Testis (tissue), 3 donors: ENCODE measurements around the gene HS3ST3A1. TPM values are rescaled to one million over a fixed set of nuclear protein-coding genes. Genes with fewer than 3 reads are reported as not detected.
A peak's percentile ranks its signal among the peaks of the same experiment; 100 is the strongest.
"Not testable (repeated sequence)": the region's sequence is repeated elsewhere in the genome, so short reads cannot be mapped to it uniquely, and the experiment has no call there.

ENCODE experiments used
- DNase-seq: peaks from one replicate; pipeline ENCODE4 v3.0.0-alpha.2; 2019
- H3K27ac ChIP-seq, 2 donors: fragments of 200-600 bp; sonication (generic); one replicate each; pipeline ENCODE4 v1.5.1; 2019
- H3K27me3 ChIP-seq: fragments of 200-600 bp; sonication (generic); one replicate; pipeline ENCODE4 v1.5.1; 2019
- H3K36me3 ChIP-seq: fragments of 200-600 bp; sonication (generic); one replicate; pipeline ENCODE4 v1.5.1; 2017; ENCODE audit warnings: low read depth; ENCODE audit errors: missing control alignments
- H3K4me1 ChIP-seq: fragments of 200-600 bp; sonication (generic); one replicate; pipeline ENCODE4 v1.5.1; 2019
- H3K4me3 ChIP-seq, 2 donors: fragments of 200-600 bp; sonication (generic); one replicate each; pipeline ENCODE4 v1.5.1; 2017 to 2019
- H3K9me3 ChIP-seq: fragments of 200-600 bp; sonication (generic); one replicate; pipeline ENCODE4 v1.5.1; 2017
- CTCF ChIP-seq, 3 experiments: fragments of 450-650 bp in 2 of 3; fragments of 200-600 bp in 1 of 3; sonication (generic) in 1 of 3; IDR thresholded peaks; one replicate each; pipeline ENCODE4 v1.5.1; 2016 to 2019; ENCODE audit warnings: antibody characterized with exemption in 3 of 3, mild to moderate bottlenecking in 2 of 3, moderate library complexity in 1 of 3
- POLR2A ChIP-seq: fragments of 450-650 bp; IDR thresholded peaks from one replicate; pipeline ENCODE4 v1.6.1; 2017; ENCODE audit warnings: antibody characterized with exemption, mild to moderate bottlenecking, moderate library complexity
- WGBS, 2 donors: methylation state at CpG; one replicate each; pipeline ENCODE4 v1.1.5; 2018; 5-methylcytosine and 5-hydroxymethylcytosine counted together
- intact Hi-C: fragments of 100-400 bp; cut with DNase I; formaldehyde crosslinking; loops from one replicate; pipeline ENCODE4 v1.15.1; 2023; ENCODE audit warnings: low total_unique reads
- polyA plus RNA-seq: library from polyadenylated mRNA; stranded (reverse); fragments of 350-450 nt; fragmentation: Illumina TruSeq; extraction: RNeasy Lipid Tissue Mini Kit (QIAGEN cat#74804); gene quantifications from one replicate; pipeline ENCODE4 v1.2.3, GENCODE V29; 2014; ENCODE audit warnings: low read depth, low replicate concordance; ENCODE audit not compliant: insufficient read depth
- total RNA-seq, 2 donors: library from RNA; depleted of rRNA; stranded (reverse); fragments of >200 nt; gene quantifications; one replicate each; pipeline ENCODE4 v1.2.3, GENCODE V29; 2016

The HS3ST3A1 gene
- total and polyA plus RNA-seq, 3 donors from 2014 or later = 3.9 to 5.9 (median 5.8) TPM

- H3K4me3 ChIP-seq = no peak overlapping the region
- TF ChIP-seq CTCF (IDR thresholded peaks at IDR 0.05) (no peak), POLR2A (no peak)
- 88 to 89% methylated on average over 6 of the region's 6 CpGs for WGBS, 2 donors
- H3K36me3 ChIP-seq = no peaks in the 10 kb centered on the region
- no peaks in the 10 kb centered on the region for H3K9me3 ChIP-seq
- H3K27ac ChIP-seq = no peak overlapping the region
- no peak for DNase-seq
- H3K27me3 ChIP-seq = no peaks in the 10 kb centered on the region
- no peaks in the 10 kb centered on the region for H3K4me1 ChIP-seq
- intact Hi-C loops = no loop called here
Observed at GRCh38 chr17:13557077-13557476, 44.7 kb downstream of the HS3ST3A1 start.

- Histone ChIP-seq H3K27me3 (no peaks in the 10 kb centered on the region), H3K36me3 (no peaks in the 10 kb centered on the region), H3K9me3 (no peaks in the 10 kb centered on the region), H3K4me3 (no peak overlapping the region), H3K27ac (no peak overlapping the region), H3K4me1 (no peaks in the 10 kb centered on the region)
- 94 to 98% methylated on average over 5 of the region's 5 CpGs for WGBS, 2 donors
- intact Hi-C loops = no loop called here
- DNase-seq = no peak
- TF ChIP-seq CTCF (IDR thresholded peaks at IDR 0.05) (no peak), POLR2A (no peak)
Observed at GRCh38 chr17:13554231-13554630, 47.5 kb downstream of the HS3ST3A1 start.

GRCh38 chr17:13550291-13550690, 51.4 kb downstream of the HS3ST3A1 start:
- H3K4me3 ChIP-seq = no peak overlapping the region
- TF ChIP-seq POLR2A (no peak), CTCF (IDR thresholded peaks at IDR 0.05) (no peak)
- H3K27me3 ChIP-seq = no peaks in the 10 kb centered on the region
- no peaks in the 10 kb centered on the region for H3K4me1 ChIP-seq
- H3K27ac ChIP-seq = no peak overlapping the region
- no peaks in the 10 kb centered on the region for H3K9me3 ChIP-seq
- intact Hi-C loops = no loop called here
- WGBS, 2 donors = 71 to 87% methylated on average over 6 of the region's 6 CpGs
- H3K36me3 ChIP-seq = no peaks in the 10 kb centered on the region
- no peak for DNase-seq

GRCh38 chr17:13548576-13548975, 53.2 kb downstream of the HS3ST3A1 start:
- H3K27ac ChIP-seq, intact Hi-C loops, H3K9me3 ChIP-seq, H3K36me3 ChIP-seq, H3K4me3 ChIP-seq, H3K27me3 ChIP-seq, H3K4me1 ChIP-seq: not testable (repeated sequence)
- 73 to 85% methylated on average over 6 of the region's 6 CpGs for WGBS, 2 donors
- DNase-seq = peak; percentile 53

- no peak for TF ChIP-seq CTCF (IDR thresholded peaks at IDR 0.05)
- no peak for TF ChIP-seq POLR2A
- Histone ChIP-seq H3K27me3 (no peaks in the 10 kb centered on the region), H3K27ac (no peak overlapping the region), H3K9me3 (no peaks in the 10 kb centered on the region), H3K4me3 (no peak overlapping the region), H3K4me1 (peaks cover 3% of the 10 kb centered on the region), H3K36me3 (no peaks in the 10 kb centered on the region)
- whole genome bisulfite sequencing, 2 donors = 93 to 95% methylated on average over 2 of the region's 2 CpGs
- intact Hi-C loops = no loop called here
- DNase-seq = no peak
Observed at GRCh38 chr17:13546851-13547250, 54.9 kb downstream of the HS3ST3A1 start.
